Dermis blood vessel endothelial cell (primary cell): ENCODE results near the gene DAP. TPM values are rescaled to one million over a fixed set of nuclear protein-coding genes. Genes with fewer than 3 reads are reported as not detected.
A peak's percentile ranks its signal among the peaks of the same experiment; 100 is the strongest.

ENCODE experiments used
- DNase-seq: peaks from one replicate; pipeline ENCODE4 v3.0.0; 2010
- total RNA-seq: library from RNA; depleted of rRNA; stranded (reverse); fragments of >200 nt; gene quantifications from 2 replicates; pipeline ENCODE4 v1.2.3, GENCODE V29; 2014

The DAP gene
- total RNA-seq, 1 donor from 2014 or later = 36.2 TPM

DNA sequence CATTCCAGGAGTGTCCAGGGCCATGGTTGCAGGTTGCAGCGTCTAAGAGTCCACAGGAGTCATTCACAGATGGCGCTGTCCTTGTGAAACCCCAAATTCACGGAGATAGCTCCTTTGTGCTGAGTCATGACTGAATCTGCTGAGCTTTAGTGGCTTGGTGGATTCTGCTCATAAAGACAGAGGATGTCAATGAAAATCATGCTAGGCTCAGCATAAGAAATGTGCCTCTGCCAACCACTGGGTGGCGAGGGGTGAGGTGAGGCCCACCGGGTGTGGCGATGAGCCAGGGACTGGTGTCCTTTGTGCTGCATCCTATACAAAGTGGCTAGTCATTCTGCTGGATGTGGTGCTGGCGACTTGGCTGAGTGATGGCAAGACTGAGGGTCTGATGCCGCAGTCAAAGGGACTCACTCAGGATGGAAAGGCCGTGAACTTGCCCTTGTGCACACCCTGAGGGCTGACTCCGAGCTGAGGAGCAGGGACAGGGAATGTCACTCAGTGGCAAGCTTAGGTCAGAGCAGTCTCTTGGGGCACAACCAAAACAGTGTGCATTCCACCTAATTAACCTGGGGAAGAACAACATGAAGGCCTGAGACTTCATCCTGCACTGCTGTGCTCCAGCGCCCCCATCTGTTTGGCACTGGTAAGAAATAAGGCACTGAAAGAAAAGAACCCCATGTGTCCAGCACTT lies 71.5 kb downstream of the DAP start:
- DNase-seq = peak; percentile 63

DNA sequence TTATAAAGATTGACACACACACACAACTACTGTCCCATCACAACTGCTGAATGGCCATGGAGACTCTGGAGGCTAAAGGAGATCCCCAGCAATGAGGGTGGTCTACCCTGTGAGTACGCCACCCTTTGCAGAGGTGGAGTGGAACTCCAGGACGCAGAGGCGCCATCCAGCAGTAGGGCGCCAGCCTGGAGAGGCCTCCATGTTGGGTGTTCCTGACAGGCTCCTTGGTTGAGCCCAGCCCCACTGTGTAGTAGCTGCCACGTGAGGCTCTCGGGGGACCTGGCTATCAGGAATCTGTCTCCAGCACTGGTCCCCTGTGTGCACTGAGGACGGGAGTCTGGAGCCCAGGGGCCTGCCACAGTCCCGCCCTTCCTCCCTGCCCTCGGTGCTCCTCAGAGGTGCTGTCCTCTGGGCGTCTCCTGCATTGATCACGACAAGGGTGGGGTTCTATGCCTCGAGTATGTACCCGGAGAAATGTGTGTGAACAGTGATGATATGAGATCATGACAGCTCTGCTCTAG lies 72.3 kb downstream of the DAP start:
- DNase-seq = no peak

DNA sequence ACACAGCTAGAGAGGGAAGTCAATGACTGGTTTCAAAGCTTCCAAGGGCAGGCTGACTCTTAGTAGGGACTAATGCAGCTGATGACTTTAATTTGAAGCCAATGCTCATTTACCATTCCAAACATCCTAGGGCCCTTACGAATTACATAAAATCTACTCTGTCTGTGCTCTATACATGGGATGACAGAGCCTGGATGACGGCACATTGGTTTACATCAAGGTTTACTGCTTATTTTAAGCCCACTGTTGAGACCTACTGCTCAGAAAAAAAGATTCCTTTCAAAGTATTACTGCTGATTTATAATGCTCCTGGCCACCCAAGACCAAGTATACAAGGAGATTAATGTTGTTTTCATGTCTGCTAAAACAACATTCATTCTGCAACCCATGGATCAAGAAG lies 74.1 kb downstream of the DAP start:
- no peak for DNase-seq

DNA sequence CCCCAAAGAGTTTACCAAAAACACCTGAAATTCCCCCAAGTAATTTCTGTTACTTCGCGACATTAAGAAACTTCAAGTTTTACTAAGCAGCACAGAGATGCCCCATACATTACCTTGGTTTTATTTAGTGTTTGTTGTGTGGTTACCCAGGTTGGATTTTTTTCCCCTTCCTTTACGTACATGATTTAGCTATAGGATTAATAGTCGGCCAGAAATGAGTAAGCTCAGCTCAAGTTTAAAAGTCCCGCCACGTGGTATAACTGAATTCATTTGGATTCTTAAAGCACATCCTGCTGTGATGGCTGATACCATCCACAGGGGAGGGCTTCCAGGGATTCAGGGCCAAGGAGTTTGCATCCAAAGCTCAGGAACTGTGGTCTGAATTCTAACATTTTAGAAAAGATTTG lies 75.9 kb downstream of the DAP start:
- DNase-seq = no peak

DNA sequence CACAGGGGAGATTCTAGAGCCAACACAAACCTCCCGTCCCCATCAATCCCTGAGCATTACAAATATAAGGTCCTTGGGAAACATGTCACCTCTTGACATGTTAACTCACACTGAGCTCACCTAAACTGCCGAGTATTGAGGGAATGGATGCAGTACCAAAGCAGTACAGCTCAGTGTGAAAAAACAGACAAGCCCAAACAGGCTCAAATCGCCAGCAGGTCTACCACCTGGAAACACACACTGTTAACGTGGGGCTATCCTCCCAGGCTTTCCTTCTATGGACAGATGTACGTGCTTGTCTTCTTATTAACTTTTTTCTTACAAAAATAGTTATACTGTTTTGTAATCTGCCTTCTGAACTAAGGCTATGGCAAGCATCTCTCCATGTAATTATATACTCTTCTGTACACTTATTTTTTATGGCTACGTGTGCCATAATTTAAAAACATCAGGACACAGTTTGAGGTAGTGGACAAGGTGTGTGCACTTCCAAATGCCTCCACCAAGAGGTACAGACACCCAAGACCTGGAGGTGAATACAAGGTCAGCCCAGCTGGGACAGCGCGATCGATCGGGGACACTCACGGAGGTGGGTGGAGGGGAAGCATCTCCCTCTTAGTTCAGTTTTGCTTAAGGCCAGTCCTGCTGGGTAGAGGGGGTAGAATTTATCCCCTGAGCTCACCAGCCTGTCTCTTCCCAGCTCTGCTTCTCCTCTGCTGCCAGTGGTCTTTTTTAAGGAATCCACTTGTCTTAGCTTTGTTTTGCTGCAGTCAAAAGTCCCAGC lies 76.5 kb downstream of the DAP start:
- DNase-seq = no peak

DNA sequence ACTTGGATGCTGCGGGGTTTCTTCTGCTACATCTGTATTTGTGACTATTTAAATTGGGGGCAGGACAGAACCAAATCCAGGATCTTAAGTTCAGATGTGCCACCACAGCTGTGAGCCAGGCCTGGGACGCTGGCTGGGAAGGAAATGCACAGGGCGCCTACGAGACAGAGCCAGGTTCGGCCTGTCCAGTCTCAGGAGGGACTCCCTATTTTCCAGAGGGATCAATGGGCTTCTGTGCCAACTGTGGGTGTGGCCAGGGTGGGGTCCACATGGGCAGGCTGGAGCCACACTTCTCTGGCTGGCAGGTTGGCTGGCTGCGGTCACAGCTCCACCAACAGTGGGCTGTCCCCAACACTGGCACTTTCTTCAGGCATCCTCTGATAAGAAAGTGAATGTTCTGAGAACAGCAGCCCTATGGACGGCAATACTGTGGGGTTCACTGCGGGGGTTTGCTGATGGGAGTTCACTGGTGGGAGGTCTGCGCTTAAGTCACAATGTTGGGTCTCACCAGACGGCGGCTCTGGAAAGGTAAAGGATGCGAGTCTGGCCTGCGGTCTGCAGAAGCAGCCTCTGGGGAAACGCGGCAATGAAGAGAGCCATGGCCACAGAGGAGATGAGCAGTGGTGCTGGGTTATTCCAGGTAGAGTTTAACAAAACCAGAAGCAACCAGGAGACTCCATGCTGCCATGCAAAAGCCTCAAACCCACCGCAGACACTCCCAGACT lies 78.1 kb downstream of the DAP start:
- DNase-seq = no peak

DNA sequence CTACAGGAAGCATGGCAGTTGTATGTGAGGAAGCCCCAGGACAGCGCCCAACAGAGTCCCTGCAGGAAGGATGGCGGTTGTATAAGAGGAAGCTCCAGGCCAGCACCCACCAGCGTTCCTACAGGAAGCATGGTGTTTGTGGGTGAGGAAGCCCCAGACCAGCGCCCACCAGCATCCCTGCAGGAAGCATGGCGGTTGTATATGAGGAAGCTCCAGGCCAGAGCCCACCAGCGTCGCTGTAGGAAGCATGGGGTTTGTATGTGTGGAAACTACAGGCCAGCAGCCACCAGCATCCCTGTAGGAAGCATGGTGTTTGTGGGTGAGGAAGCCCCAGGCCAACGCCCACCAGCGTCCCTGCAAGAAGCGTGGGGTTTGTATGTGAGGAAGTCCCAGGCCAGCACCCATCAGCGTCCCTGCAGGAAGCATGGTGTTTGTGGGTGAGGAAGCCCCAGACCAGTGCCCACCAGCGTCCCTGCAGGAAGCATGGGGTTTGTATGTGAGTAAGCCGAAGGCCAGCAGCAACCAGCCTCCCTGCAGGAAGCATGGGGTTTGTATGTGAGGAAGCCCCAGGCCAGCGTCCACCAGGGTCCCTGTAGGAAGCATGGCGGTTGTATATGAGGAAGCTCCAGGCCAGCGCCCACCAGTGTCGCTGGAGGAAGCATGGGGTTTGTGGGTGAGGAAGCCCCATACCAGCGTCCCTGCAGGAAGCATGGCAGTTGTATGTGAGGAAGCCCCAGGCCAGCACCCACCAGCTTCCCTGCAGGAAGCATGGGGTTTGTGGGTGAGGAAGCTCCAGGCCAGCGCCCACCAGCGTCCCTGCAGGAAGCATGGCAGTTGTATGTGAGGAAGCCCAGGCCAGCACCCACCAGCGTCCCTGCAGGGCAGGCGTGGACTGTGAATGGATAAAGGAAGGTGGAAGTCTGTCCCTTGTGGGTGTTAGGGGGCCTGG lies 79.0 kb downstream of the DAP start:
- DNase-seq = no peak

DNA sequence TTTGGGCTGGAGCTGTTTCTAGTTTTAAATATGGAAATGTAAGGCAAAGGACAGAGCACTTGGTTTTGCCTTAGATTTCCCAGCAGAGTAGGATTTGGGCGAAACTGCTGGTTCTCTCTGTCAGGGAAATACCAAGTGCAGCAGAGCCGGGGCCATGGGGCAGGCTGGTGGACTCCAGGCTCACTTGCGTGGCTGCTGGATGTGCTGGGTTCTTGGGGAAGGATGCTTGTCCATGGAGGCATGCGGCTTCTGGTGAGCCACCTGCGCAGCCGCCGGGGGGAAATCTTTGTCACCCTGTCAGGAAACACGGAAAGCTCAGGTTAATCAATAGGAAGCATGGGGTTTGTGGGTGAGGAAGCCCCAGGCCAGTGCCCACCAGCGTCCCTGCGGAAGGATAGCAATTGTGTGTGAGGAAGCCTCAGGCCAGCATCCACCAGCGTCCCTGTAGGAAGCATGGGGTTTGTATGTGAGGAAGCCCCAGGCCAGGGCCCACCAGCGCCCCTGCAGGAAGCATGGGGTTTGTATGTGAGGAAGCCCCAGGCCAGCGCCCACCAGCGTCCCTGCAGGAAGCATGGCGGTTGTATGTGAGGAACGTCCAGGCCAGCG lies 80.1 kb downstream of the DAP start:
- no peak for DNase-seq

DNA sequence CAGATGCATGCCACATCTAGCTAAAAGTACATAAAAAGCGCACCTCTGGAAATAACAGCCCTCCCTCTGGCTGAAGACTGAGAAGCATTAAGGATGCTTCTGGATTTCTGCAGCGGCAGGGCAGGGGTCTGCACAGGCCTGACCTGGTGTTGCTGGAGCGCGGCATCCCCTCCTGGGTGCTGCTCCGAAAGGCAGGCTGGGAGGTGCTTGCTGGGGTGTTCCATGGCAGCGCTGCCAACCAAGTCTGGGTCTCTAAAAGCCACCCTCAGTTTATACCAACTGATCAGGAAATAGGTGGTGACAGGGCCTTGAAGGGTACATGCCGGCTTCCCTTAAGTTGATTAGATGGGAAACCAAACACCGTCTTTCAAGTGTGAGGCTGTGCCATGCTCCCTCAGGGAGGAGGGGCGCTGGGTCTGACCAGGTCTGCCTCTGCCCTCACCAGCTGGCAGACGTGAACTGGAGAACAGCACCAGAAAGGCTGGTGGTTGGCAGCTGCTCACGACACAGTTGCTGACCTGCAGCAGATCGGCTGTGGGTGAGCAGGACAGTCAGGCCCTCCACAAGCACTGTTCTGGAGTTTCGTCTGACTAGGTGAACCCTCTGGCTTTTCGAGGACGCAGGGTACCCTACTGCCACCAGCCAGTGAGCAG lies 81.6 kb downstream of the DAP start:
- no peak for DNase-seq

DNA sequence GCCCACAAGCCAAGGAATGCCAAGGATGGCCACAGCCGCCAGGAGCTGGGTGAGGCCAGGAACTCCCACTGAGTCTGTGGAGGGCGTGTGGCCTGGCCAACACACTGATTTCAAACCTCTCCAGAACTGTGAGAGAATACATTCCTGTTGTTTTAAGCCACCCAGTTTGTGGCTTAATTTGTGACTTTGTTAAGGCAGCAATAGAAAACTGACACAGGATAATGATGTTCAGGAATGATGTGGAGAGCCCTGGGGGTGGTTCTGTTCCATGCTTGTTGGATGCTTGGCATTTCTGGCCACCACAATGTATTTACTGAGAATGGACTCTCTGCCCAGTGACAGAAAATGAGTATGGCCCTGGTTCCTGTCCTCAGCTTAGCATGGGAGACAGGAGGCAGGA lies 82.8 kb downstream of the DAP start:
- DNase-seq = no peak

DNA sequence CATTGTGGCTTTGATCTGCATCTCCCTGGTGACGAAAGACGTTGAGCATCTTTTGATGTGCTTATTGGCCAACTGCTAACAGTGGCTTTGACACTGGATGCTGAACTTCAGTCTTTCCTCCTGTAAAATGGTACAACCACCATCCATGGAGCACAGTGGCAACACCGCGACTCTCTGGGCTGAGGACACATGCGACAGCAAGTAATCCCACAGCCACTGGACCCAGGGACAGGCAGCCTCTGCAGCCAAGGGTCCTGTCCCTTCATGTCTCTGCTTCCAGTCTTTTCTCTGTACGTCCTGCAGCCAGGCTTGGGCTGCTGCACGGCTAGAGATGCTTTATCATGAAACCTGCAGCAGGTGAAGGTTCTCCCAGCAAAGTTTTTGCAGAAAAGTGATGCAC lies 83.5 kb downstream of the DAP start:
- no peak for DNase-seq

DNA sequence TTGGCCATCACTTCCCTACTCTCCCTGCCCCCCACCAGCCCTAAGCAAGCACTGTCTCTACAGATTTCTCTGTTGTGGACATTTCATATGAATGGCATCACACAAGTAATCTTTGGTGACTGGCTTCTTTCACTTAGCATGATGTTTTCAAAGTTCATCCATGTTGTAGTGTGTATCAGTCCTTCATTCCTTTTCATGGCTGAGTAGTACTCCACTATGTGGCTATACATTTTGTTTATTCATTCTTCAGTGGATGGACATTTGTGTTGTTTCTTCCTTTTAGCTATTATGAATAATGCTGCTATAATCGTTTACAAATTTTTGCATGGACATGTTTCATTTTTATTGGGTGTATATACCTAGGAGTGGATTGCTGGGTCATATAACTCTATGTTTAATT lies 84.1 kb downstream of the DAP start:
- no peak for DNase-seq

DNA sequence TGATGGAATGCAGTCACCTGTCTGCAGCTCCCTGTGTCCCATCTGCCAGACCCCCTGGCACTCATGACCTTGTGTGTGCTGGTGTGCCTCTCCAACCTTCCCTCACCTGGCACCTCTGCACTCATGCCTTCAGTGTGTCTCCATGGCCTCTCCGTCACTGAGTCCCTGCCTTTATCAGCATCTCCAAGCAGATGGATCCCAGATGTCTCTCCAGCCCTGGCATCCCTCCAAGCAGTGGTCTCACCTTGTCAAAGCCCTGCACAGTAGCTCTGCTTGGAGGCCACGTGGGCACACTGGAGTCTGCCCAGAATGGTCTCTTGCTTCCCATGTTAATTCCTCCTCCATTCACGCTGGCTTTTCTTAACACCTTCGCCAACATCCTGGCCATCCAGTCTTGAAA lies 84.8 kb downstream of the DAP start:
- no peak for DNase-seq

DNA sequence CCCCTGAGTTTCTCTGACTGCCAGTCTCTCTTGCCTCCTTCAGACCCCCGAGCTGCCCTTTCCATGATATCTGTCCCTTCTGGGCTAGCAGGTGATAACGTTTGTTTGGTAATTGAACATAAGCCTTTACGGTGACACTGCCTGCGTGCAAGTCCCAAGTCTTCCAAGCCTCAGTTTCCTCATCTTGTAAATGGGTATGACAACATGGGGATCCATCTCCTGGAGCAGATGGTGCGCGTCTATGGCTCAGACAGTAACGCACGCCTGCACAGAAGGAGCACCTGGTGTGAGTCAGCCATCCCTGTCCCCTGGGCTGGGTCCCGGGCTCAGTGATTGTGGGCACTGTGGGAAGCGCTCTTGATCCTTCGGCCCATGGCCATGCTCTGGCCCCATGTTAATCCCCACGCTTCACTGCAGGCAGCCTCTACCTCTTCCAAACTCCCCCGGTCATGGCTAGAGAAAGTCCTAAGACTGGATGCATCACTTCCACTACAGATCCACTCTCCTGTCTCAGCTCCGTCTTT lies 85.8 kb downstream of the DAP start:
- no peak for DNase-seq

DNA sequence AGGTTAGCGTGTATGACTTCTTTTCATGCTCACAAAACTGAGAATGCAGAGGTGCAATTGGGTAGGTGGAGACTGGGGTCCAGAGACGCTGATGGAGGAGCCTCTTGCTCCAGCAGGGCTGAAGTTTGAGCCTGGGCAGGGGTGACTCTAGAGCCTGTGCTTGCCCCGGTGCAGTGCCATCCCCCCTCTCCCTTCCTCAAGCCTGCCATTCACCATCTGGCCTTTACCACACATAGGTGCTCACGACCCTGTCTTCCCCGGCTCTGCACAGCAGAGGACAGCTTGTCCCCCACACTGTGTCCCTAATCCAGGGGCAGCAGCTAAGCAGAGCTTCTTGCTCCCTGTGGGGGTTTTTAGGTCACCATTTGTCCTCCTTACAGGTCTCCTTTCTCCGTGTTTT lies 86.5 kb downstream of the DAP start:
- no peak for DNase-seq

DNA sequence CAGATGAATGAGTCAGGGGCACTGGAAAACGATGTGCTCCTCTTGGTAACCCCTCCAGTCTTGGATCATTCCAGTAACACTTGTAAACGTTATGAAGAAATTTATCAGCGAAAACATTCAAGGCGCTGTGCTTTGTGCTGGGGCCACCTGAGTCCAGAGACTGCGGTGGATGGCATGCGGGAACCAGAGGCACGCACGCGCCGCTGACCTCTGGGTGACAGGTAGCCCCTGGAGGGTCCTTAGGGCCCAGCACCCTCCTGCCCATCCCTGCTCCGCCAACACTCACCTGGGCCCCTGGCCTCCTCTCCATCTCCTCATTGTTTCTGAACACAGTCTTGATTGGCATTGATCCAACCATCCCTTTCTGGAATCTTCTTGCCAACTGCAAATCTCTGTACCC lies 86.9 kb downstream of the DAP start:
- no peak for DNase-seq

DNA sequence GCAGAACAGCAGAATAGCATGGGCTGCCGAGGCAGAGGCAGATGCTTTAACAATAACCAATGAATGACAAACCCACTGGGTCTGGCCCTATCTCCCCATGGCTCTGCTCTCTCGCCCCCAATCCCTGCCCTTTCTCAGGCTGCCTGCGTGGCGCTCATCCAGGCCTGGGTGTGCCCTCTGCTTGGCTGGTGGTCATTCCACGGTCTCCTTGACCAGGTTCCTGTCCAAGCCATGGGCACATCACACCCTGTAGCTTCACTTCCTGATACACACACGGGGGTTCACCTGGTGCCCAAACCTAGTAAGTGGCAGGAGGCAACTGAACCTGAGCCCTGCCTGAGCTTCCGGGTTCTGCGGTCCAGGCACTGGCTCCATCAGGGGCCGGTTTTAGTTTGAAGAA lies 87.6 kb downstream of the DAP start:
- DNase-seq = no peak

DNA sequence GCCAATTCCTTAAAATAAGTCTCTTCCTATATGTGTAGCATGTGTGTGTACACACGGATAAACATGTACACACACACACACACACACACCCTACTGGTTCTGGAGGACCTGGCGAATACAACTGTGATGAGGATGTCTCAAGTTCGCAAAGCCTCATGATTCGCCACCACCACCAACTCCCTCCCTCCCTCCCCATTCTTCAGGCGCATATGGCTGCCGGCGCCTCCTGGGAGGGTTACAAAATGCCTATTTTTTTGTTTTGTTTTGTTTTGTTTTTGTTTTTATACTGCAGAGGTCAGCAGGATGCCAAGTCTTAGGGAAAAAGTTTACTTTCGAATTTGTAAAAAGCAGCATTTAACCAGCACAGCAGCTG lies 88.0 kb downstream of the DAP start:
- DNase-seq = no peak

DNA sequence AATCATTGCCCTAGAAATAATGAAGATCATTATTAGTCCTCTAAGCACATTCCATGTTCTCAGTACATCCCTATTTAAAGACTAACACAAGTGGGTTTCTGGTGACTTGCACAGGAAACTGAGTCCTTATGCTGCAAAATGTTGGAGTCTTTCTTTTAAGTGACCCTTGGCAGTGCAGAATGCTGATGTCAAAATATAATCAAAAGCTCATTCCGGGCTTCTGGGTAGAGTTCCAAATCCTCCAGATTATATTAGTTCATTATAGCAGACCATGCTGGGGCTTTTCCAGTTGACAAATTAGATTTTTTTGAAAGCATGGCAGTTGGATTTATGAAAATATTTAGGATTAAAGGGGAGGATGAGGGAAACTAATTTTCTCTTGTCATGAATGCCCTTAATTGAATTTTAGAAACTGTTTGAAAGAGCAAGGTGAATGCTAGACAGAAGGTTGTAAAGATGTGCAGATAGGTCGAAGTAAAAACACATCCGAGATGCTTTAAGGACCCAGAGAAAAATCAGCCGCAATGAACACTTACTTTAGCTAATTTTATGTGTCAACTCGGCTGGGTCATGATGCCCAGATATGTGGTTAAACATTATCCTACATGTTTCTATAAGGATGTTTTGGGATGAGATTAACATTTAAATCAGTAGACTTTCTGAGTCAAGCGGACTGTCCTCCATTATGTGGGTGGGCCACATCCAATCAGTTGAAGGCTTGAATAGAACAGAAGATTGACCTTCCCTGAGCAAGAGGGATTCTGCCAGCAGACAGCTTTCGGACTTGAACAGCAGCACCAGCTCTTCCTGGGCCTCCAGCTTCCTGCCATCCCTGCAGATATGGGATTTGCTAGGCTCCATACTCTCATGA lies 88.7 kb downstream of the DAP start:
- no peak for DNase-seq
